IPS-15b (cell line): ENCODE measurements around the gene RBM4B.

Source experiments
- H3K27me3 ChIP-seq: one replicate; pipeline ENCODE4 v1.6.1; 2013; ENCODE audit warnings: low read length; ENCODE audit not compliant: control insufficient read depth, insufficient read depth
- H3K36me3 ChIP-seq: one replicate; pipeline ENCODE4 v1.6.1; 2013; ENCODE audit warnings: low read length; ENCODE audit not compliant: control insufficient read depth, insufficient read depth
- H3K4me1 ChIP-seq: one replicate; pipeline ENCODE4 v1.6.1; 2013; ENCODE audit warnings: mild to moderate bottlenecking, low read length; ENCODE audit not compliant: control insufficient read depth, insufficient read depth
- H3K4me3 ChIP-seq: one replicate; pipeline ENCODE4 v1.5.1; 2013; ENCODE audit warnings: low read depth, low read length
- H3K9ac ChIP-seq: one replicate; pipeline ENCODE4 v1.6.1; 2013; ENCODE audit warnings: low read depth, mild to moderate bottlenecking, low read length
- H3K9me3 ChIP-seq: one replicate; pipeline ENCODE4 v1.6.1; 2013; ENCODE audit warnings: mild to moderate bottlenecking, low read length; ENCODE audit not compliant: control insufficient read depth, insufficient read depth

RBM4B gene

DNA sequence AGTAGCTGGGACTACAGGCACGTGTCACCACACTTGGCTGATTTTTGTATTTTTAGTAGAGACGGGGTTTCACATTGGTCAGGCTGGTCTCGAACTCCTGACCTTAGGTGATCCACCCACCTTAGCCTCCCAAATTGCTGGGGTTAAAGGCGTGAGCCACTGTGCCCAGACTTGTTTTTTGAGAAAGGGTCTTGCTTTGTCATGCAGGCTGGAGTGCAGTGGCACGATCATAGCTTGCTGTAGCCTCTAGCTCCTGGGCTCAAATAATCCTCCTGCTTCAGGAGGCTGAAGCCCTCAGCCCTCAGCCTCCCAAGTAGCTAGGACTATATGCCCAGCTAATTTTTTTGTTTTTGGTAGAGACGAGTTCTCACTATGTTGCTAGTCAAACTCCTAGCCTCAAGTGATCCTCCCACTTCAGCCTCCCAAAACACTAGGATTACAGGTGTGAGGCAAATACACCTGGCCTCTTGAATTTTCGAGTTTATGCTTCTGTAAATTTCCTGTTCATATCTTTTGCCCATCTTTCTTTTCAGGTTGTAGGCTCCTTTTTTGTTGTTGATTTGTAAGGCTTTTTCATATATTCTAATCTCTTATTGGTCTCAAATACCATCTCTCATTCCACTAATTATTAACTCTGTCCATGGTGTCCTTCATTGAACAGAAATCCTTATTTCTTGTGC is 3.4 kb upstream of the RBM4B start:
- Histone ChIP-seq H3K36me3 (peaks cover 7% of the 10 kb centered on the region), H3K9ac (no peak overlapping the region), H3K4me3 (no peak overlapping the region), H3K27me3 (no peaks in the 10 kb centered on the region), H3K4me1 (peaks cover 2% of the 10 kb centered on the region), H3K9me3 (no peaks in the 10 kb centered on the region)

- no peaks in the 10 kb centered on the region for H3K36me3 ChIP-seq
- H3K4me3 ChIP-seq, result peak overlapping the region; percentile 82
- H3K9ac ChIP-seq, result peak overlapping the region; percentile 38
- H3K27me3 ChIP-seq, result no peaks in the 10 kb centered on the region
- H3K9me3 ChIP-seq, result no peaks in the 10 kb centered on the region
- peaks cover 13% of the 10 kb centered on the region for H3K4me1 ChIP-seq
These were observed 622 bp downstream of the RBM4B start for GRCh38 chr11:66676931-66677598.

DNA sequence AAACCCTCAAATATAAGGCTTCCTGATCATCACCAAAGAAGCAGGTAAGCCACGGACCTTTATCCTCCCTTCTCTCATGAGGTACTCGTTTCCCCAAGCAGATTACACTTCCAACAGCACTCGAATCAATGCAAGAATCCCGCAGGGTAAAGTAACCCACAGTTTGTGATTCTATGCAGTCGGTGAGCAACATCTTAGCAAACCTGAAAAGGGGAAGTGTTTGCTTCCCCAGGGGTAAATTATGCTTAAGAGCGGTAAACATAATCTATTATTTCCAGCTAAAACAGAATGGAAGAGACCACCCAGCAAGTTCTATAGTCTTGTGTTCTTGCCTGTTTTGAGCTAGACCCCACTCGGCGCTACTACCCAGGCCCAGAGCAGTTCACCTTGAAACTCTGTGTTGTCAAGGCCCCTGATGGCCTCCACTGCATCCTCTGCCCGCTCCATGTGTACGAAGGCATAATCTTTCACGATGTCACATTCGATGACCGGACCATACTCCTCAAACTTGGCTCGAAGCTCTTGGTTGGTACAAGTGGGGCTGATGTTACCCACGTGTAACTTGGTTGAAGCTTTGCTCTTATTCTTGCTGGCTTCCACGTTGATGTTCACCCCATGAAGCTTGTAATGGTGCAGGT is 1.3 kb downstream of the RBM4B start:
- H3K27me3 ChIP-seq, result no peaks in the 10 kb centered on the region
- peaks cover 13% of the 10 kb centered on the region for H3K4me1 ChIP-seq
- H3K9me3 ChIP-seq, result no peaks in the 10 kb centered on the region
- no peaks in the 10 kb centered on the region for H3K36me3 ChIP-seq
- H3K9ac ChIP-seq, result no peak overlapping the region
- peak overlapping the region; percentile 82 for H3K4me3 ChIP-seq

DNA sequence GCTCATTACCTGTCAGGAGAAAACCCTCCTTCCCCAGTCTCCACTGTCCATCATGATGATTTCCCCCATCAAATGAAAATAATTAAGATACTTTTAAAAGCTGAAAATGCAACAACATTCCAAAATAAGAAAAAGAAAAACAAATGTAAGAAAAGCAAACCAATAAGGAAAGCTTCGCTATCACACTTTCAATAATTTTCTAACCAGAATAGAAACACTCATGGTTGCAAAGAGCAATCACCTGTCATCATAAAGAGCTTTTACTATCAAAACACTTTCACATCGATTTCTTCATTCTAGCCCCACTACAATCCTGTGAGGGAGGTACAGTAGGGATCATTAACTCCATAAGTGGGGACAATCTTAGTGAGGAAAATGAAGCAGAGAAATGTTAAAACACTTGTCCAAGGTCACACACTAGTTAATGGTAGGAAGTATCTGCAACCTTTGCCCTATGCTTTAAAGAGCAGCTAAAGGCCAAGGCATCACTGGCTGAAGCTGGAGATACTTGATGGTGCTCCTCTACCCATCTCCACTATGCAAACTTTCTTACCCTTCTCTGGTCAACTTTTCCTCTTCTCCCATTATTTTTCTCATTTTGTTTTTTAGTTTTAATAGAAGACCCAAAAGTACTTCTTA is 2.6 kb downstream of the RBM4B start:
- H3K4me1 ChIP-seq, result peaks cover 13% of the 10 kb centered on the region
- H3K9me3 ChIP-seq, result no peaks in the 10 kb centered on the region
- no peak overlapping the region for H3K4me3 ChIP-seq
- H3K36me3 ChIP-seq, result peaks cover 3% of the 10 kb centered on the region
- no peaks in the 10 kb centered on the region for H3K27me3 ChIP-seq
- no peak overlapping the region for H3K9ac ChIP-seq

DNA sequence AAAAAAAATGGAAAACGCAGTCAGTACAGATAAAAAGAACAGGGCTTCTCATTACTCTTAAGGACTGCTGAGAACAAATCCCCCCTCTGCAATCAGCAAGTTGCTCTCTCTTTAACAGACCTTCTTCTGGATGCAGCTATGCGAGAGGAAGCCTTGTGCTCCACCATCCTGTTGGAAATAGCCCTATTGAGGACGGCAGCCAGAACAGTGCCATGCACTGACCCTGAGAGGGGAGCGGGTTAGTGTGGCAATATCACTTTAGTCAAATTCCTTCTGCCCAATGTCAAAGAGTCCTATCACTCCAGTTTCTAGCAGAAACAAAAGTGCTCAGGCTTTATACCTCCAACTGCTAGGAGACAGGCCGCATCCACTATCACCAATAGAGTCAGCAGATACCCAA is 6.9 kb downstream of the RBM4B start:
- Histone ChIP-seq H3K9me3 (no peaks in the 10 kb centered on the region), H3K36me3 (peaks cover 16% of the 10 kb centered on the region), H3K27me3 (no peaks in the 10 kb centered on the region), H3K4me1 (peaks cover 8% of the 10 kb centered on the region), H3K9ac (no peak overlapping the region), H3K4me3 (no peak overlapping the region)

- Histone ChIP-seq H3K9ac (no peak overlapping the region), H3K4me3 (no peak overlapping the region), H3K36me3 (peaks cover 20% of the 10 kb centered on the region), H3K27me3 (no peaks in the 10 kb centered on the region), H3K9me3 (no peaks in the 10 kb centered on the region), H3K4me1 (no peaks in the 10 kb centered on the region)
These were observed 12.3 kb downstream of the RBM4B start for GRCh38 chr11:66665369-66665768.

- H3K4me3 ChIP-seq, result no peak overlapping the region
- H3K9me3 ChIP-seq, result no peaks in the 10 kb centered on the region
- H3K36me3 ChIP-seq, result peaks cover 24% of the 10 kb centered on the region
- H3K4me1 ChIP-seq, result no peaks in the 10 kb centered on the region
- H3K27me3 ChIP-seq, result no peaks in the 10 kb centered on the region
- no peak overlapping the region for H3K9ac ChIP-seq
These were observed 13.9 kb downstream of the RBM4B start for GRCh38 chr11:66663741-66664296.

DNA sequence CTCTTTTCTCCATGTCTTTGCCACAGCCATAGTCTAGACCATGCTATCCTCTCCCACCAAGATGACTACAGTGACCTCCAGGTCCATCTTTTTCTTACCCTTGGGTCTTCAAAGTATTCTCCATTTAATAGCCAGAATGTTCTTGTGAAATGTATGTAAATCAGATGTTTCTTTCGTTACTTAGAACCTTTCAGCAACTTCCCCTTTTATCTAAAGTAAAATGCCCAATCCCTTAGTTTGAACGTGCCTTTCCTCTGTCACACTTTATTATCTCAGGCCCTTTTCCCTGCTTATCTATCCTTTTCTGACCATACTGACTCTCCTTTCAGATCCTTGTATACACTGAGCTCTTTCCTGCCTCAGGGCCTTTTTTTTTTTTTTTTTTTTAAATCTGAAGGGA is 17.9 kb downstream of the RBM4B start:
- Histone ChIP-seq H3K27me3 (no peaks in the 10 kb centered on the region), H3K4me1 (no peaks in the 10 kb centered on the region), H3K9ac (no peak overlapping the region), H3K9me3 (no peaks in the 10 kb centered on the region), H3K36me3 (peaks cover 20% of the 10 kb centered on the region), H3K4me3 (no peak overlapping the region)

DNA sequence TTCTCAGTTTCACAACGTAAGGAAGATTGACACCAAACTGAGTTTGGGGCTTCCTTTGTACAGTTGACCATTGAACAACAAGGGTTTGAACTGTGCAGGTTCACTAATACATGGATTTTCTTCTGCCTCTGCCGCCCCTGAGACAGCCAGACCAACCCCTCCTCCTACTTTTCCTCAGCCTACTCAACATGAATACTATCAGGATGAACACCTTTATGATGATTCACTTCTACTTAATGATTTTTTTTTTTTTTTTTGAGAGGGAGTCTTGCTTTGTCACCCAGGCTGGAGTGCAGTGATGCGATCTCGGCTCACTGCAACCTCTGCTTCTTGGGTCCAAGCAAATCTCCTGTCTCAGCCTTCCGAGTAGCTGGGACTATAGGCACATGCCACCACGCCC is 24.6 kb downstream of the RBM4B start:
- H3K36me3 ChIP-seq, result peaks cover 20% of the 10 kb centered on the region
- H3K4me3 ChIP-seq, result no peak overlapping the region
- H3K9ac ChIP-seq, result no peak overlapping the region
- H3K27me3 ChIP-seq, result no peaks in the 10 kb centered on the region
- no peaks in the 10 kb centered on the region for H3K9me3 ChIP-seq
- H3K4me1 ChIP-seq, result no peaks in the 10 kb centered on the region

GRCh38 chr11:66652651-66653050 is 25.0 kb downstream of the RBM4B start:
- H3K36me3 ChIP-seq, result peaks cover 18% of the 10 kb centered on the region
- H3K4me1 ChIP-seq, result no peaks in the 10 kb centered on the region

GRCh38 chr11:66651016-66651415 is 26.7 kb downstream of the RBM4B start:
- H3K9ac ChIP-seq, result no peak overlapping the region
- no peaks in the 10 kb centered on the region for H3K9me3 ChIP-seq
- peaks cover 22% of the 10 kb centered on the region for H3K36me3 ChIP-seq
- no peaks in the 10 kb centered on the region for H3K27me3 ChIP-seq
- no peak overlapping the region for H3K4me3 ChIP-seq
- H3K4me1 ChIP-seq, result no peaks in the 10 kb centered on the region

More at GRCh38 chr11:66652651-66653050, 25.0 kb downstream of the RBM4B start:
- Histone ChIP-seq H3K9me3 (no peaks in the 10 kb centered on the region), H3K9ac (no peak overlapping the region), H3K4me3 (no peak overlapping the region), H3K27me3 (no peaks in the 10 kb centered on the region)
